ENCODE measurements around the gene SMIM13. TPM values are rescaled to one million over a fixed set of nuclear protein-coding genes. Genes with fewer than 3 reads are reported as not detected.

Gene SMIM13
- total RNA-seq, 1 experiment from 2014 or later: 15.7 TPM

- intact Hi-C loops (cut with micrococcal nuclease): no loop called here
- no peak for ATAC-seq
- Histone ChIP-seq H4K20me1 (ENCODE audit: insufficient read depth) (no peaks in the 10 kb centered on the region), H3K27ac (ENCODE audit: low read depth, low read length) (no peak overlapping the region), H3K9ac (ENCODE audit: low read length) (no peak overlapping the region), H3K4me1 (ENCODE audit: control insufficient read depth in 1 of 2, insufficient read depth in 2 of 2, low read length in 2 of 2) (peaks cover 6 to 7% of the 10 kb centered on the region in 2 experiments; a peak in 2 of 4 replicates), H3K79me2 (ENCODE audit: insufficient read depth, low read length) (no peaks in the 10 kb centered on the region), H3K27me3 (ENCODE audit: insufficient read depth, low read length) (no peaks in the 10 kb centered on the region), H3K9me2 (ENCODE audit: insufficient read depth) (no peaks in the 10 kb centered on the region), H3K4me3 (replicated peaks in 1 of 2; ENCODE audit: low read depth in 1 of 2, low read length in 2 of 2) (no peak overlapping the region), H3K4me2 (ENCODE audit: low read length) (no peak overlapping the region), H3K36me3 (ENCODE audit: control insufficient read depth in 1 of 2, insufficient read depth in 2 of 2, low read length in 2 of 2) (no peaks in the 10 kb centered on the region), H2AFZ (ENCODE audit: low read depth, low read length, poor library complexity, severe bottlenecking) (no peak overlapping the region), H3K9me3 (ENCODE audit: control insufficient read depth in 1 of 2, insufficient read depth in 1 of 2, low read depth in 1 of 2, low read length in 2 of 2) (no peaks in the 10 kb centered on the region)
- ChIA-PET CTCF (interaction anchor here (0.9 kb wide), 1 partner anchor 12 kb away, joined by 3 read pairs; no protein-coding TSS in a partner anchor), RAD21 (ENCODE audit: low non-redundant PET in 1 of 2, low total read pairs in 2 of 2, uncharacterized antibody in 2 of 2, unreplicated experiment in 2 of 2) (no interaction called here), POLR2A (no interaction called here)
- TF ChIP-seq FOSL1 (IDR thresholded peaks at IDR 0.05; ENCODE audit: low read depth): no peak
- TF ChIP-seq SIN3A (IDR thresholded peaks at IDR 0.05; ENCODE audit: low read depth): no peak
- TF ChIP-seq EZH2phosphoT487 (IDR thresholded peaks at IDR 0.05; ENCODE audit: borderline replicate concordance): no peak
- no peak for TF ChIP-seq RAD21 (IDR thresholded peaks at IDR 0.05; ENCODE audit: low read depth)
- no peak for TF ChIP-seq CEBPB (IDR thresholded peaks at IDR 0.05; ENCODE audit: low read depth)
- no peak for TF ChIP-seq ZBTB33 (IDR thresholded peaks at IDR 0.05; ENCODE audit: extremely low read depth, insufficient replicate concordance, low read length)
- no peak for TF ChIP-seq ZFX (IDR thresholded peaks at IDR 0.05)
- no peak for TF ChIP-seq JUND (IDR thresholded peaks at IDR 0.05)
- TF ChIP-seq EGR1 (IDR thresholded peaks at IDR 0.05; ENCODE audit: low read depth): no peak
- no peak for TF ChIP-seq CTCF (IDR thresholded peaks at IDR 0.05 in 2 of 3, conservative IDR thresholded peaks at IDR 0.05 in 1 of 3; ENCODE audit: borderline replicate concordance in 1 of 3, insufficient read depth in 1 of 3, low read depth in 2 of 3, low read length in 2 of 3)
- BruUV-seq (replicated peaks): no TSS peak
- DNase-seq (ENCODE audit: low read depth, low spot score): no peak
These were observed 36.8 kb upstream of the SMIM13 start for GRCh38 chr6:11056871-11057270.

All from HCT116 (cell line).